Measurements from ENCODE around the gene MACROH2A2. TPM values are rescaled to one million over a fixed set of nuclear protein-coding genes. Genes with fewer than 3 reads are reported as not detected.

Gene MACROH2A2
- total and polyA plus RNA-seq, 2 experiments from 2014 or later, result 11.6 to 16.2 TPM

DNA sequence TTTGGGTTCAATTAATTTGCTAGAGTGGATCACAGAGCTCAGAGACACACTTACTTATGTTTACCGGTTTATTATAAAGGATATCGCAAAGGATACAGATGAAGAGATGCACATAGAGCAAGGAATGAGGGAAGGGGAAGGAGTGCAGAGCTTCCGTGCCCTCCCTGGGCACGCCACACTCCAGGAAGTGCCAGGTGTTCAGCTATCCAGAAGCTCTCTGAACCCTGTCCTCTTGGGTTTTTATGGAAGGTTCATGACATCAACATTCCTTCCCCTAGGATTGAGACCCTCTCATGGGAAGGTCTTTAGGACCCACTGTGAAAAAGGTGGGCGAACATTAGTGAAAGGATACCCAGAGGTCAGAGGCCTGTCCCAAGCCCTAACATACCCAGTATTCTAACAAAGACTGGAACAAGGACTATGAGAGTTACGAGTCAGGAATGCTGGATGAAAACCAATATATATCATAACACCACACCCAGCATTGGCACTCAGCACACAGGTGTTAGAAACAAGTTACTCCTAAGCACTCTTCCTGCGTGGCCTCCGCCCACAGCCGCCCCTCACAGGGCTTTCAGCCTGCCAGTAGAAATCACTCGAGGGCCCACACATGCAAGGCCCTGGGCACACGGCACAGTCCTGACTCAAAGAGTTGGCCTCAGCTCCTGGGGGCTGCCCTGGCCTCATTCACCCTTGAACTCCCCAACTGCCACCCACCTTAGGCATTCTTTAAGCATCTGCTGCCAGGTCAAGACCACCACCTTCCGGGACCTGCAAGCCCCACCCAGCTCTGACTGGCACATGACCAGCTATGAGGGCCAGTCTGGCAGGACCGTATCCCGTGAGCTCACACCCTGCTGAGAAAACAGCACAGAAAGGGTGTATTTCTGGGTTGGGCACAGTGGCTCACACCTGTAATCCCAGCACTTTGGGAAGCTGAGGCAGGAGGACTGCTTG lies 85.6 kb downstream of the MACROH2A2 start:
- H4K20me1 ChIP-seq (replicated peaks; ENCODE audit: insufficient read depth), result no peaks in the 10 kb centered on the region
- peaks cover 4% of the 10 kb centered on the region; the same call in 1 of the 2 replicates for H3K4me1 ChIP-seq (ENCODE audit: insufficient read depth)
- Mint-ChIP-seq H3K4me3 (no peak overlapping the region), H3K9me3 (no peaks in the 10 kb centered on the region), H3K36me3 (ENCODE audit: low read depth) (peaks cover 3% of the 10 kb centered on the region; the same call in 2 of the 3 replicates), H3K4me1 (peaks cover 1% of the 10 kb centered on the region), H3K27me3 (ENCODE audit: insufficient read depth, low read depth, poor library complexity) (peaks cover 17% of the 10 kb centered on the region), H3K27ac (no peak overlapping the region)
- no peak overlapping the region for H2AFZ ChIP-seq
- no peak overlapping the region for H3K4me3 ChIP-seq
- H3K27me3 ChIP-seq (ENCODE audit: insufficient read depth), result peaks cover 12% of the 10 kb centered on the region; the same call in 1 of the 2 replicates
- H3K79me2 ChIP-seq (replicated peaks; ENCODE audit: insufficient read depth), result no peaks in the 10 kb centered on the region
- peaks cover 2% of the 10 kb centered on the region; the same call in 1 of the 2 replicates for H3F3A ChIP-seq (replicated peaks; ENCODE audit: low read depth)
- DNase-seq (ENCODE audit: low spot score), result no peak
- no peaks in the 10 kb centered on the region for H3K9me2 ChIP-seq (ENCODE audit: insufficient read depth)
- TF ChIP-seq, protein P1, sequence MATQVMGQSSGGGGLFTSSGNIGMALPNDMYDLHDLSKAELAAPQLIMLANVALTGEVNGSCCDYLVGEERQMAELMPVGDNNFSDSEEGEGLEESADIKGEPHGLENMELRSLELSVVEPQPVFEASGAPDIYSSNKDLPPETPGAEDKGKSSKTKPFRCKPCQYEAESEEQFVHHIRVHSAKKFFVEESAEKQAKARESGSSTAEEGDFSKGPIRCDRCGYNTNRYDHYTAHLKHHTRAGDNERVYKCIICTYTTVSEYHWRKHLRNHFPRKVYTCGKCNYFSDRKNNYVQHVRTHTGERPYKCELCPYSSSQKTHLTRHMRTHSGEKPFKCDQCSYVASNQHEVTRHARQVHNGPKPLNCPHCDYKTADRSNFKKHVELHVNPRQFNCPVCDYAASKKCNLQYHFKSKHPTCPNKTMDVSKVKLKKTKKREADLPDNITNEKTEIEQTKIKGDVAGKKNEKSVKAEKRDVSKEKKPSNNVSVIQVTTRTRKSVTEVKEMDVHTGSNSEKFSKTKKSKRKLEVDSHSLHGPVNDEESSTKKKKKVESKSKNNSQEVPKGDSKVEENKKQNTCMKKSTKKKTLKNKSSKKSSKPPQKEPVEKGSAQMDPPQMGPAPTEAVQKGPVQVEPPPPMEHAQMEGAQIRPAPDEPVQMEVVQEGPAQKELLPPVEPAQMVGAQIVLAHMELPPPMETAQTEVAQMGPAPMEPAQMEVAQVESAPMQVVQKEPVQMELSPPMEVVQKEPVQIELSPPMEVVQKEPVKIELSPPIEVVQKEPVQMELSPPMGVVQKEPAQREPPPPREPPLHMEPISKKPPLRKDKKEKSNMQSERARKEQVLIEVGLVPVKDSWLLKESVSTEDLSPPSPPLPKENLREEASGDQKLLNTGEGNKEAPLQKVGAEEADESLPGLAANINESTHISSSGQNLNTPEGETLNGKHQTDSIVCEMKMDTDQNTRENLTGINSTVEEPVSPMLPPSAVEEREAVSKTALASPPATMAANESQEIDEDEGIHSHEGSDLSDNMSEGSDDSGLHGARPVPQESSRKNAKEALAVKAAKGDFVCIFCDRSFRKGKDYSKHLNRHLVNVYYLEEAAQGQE (IDR thresholded peaks at IDR 0.05; ENCODE audit: unreplicated experiment), result no peak
- no peak for TF ChIP-seq STAT1 (IDR thresholded peaks at IDR 0.05; ENCODE audit: unreplicated experiment)
- no peak for TF ChIP-seq ZNF331 (CRISPR knock-in tag; IDR thresholded peaks at IDR 0.05; ENCODE audit: low read depth)
- TF ChIP-seq, protein P2, sequence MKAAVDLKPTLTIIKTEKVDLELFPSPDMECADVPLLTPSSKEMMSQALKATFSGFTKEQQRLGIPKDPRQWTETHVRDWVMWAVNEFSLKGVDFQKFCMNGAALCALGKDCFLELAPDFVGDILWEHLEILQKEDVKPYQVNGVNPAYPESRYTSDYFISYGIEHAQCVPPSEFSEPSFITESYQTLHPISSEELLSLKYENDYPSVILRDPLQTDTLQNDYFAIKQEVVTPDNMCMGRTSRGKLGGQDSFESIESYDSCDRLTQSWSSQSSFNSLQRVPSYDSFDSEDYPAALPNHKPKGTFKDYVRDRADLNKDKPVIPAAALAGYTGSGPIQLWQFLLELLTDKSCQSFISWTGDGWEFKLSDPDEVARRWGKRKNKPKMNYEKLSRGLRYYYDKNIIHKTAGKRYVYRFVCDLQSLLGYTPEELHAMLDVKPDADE (IDR thresholded peaks at IDR 0.05), result no peak
- no peak for TF ChIP-seq EZH2 (IDR thresholded peaks at IDR 0.05; ENCODE audit: low read depth, unreplicated experiment)
- TF ChIP-seq CREB1 (CRISPR knock-in tag; IDR thresholded peaks at IDR 0.05; ENCODE audit: low read depth), result no peak
- TF ChIP-seq NANOG (IDR thresholded peaks at IDR 0.05; ENCODE audit: borderline replicate concordance), result no peak
- TF ChIP-seq, protein P3, sequence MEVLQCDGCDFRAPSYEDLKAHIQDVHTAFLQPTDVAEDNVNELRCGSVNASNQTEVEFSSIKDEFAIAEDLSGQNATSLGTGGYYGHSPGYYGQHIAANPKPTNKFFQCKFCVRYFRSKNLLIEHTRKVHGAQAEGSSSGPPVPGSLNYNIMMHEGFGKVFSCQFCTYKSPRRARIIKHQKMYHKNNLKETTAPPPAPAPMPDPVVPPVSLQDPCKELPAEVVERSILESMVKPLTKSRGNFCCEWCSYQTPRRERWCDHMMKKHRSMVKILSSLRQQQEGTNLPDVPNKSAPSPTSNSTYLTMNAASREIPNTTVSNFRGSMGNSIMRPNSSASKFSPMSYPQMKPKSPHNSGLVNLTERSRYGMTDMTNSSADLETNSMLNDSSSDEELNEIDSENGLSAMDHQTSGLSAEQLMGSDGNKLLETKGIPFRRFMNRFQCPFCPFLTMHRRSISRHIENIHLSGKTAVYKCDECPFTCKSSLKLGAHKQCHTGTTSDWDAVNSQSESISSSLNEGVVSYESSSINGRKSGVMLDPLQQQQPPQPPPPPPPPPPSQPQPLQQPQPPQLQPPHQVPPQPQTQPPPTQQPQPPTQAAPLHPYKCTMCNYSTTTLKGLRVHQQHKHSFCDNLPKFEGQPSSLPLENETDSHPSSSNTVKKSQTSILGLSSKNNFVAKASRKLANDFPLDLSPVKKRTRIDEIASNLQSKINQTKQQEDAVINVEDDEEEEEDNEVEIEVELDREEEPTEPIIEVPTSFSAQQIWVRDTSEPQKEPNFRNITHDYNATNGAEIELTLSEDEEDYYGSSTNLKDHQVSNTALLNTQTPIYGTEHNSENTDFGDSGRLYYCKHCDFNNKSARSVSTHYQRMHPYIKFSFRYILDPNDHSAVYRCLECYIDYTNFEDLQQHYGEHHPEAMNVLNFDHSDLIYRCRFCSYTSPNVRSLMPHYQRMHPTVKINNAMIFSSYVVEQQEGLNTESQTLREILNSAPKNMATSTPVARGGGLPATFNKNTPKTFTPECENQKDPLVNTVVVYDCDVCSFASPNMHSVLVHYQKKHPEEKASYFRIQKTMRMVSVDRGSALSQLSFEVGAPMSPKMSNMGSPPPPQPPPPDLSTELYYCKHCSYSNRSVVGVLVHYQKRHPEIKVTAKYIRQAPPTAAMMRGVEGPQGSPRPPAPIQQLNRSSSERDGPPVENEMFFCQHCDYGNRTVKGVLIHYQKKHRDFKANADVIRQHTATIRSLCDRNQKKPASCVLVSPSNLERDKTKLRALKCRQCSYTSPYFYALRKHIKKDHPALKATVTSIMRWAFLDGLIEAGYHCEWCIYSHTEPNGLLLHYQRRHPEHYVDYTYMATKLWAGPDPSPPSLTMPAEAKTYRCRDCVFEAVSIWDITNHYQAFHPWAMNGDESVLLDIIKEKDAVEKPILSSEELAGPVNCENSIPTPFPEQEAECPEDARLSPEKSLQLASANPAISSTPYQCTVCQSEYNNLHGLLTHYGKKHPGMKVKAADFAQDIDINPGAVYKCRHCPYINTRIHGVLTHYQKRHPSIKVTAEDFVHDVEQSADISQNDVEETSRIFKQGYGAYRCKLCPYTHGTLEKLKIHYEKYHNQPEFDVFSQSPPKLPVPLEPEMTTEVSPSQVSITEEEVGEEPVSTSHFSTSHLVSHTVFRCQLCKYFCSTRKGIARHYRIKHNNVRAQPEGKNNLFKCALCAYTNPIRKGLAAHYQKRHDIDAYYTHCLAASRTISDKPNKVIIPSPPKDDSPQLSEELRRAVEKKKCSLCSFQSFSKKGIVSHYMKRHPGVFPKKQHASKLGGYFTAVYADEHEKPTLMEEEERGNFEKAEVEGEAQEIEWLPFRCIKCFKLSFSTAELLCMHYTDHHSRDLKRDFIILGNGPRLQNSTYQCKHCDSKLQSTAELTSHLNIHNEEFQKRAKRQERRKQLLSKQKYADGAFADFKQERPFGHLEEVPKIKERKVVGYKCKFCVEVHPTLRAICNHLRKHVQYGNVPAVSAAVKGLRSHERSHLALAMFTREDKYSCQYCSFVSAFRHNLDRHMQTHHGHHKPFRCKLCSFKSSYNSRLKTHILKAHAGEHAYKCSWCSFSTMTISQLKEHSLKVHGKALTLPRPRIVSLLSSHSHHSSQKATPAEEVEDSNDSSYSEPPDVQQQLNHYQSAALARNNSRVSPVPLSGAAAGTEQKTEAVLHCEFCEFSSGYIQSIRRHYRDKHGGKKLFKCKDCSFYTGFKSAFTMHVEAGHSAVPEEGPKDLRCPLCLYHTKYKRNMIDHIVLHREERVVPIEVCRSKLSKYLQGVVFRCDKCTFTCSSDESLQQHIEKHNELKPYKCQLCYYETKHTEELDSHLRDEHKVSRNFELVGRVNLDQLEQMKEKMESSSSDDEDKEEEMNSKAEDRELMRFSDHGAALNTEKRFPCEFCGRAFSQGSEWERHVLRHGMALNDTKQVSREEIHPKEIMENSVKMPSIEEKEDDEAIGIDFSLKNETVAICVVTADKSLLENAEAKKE (CRISPR knock-in tag; IDR thresholded peaks at IDR 0.05), result no peak
- TF ChIP-seq EZH2phosphoT487 (IDR thresholded peaks at IDR 0.05; ENCODE audit: unreplicated experiment), result no peak
- TF ChIP-seq, protein P4, sequence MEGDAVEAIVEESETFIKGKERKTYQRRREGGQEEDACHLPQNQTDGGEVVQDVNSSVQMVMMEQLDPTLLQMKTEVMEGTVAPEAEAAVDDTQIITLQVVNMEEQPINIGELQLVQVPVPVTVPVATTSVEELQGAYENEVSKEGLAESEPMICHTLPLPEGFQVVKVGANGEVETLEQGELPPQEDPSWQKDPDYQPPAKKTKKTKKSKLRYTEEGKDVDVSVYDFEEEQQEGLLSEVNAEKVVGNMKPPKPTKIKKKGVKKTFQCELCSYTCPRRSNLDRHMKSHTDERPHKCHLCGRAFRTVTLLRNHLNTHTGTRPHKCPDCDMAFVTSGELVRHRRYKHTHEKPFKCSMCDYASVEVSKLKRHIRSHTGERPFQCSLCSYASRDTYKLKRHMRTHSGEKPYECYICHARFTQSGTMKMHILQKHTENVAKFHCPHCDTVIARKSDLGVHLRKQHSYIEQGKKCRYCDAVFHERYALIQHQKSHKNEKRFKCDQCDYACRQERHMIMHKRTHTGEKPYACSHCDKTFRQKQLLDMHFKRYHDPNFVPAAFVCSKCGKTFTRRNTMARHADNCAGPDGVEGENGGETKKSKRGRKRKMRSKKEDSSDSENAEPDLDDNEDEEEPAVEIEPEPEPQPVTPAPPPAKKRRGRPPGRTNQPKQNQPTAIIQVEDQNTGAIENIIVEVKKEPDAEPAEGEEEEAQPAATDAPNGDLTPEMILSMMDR (conservative IDR thresholded peaks at IDR 0.05; ENCODE audit: low read depth in 2 of 2), result no peak
- TF ChIP-seq JUNB (IDR thresholded peaks at IDR 0.05; ENCODE audit: unreplicated experiment), result no peak
- no peak for TF ChIP-seq POLR2AphosphoS5 (IDR thresholded peaks at IDR 0.05; ENCODE audit: low read depth)
- TF ChIP-seq ZNF114 (CRISPR knock-in tag; IDR thresholded peaks at IDR 0.05), result no peak
- H3K4me2 ChIP-seq, result no peak overlapping the region
- no peak overlapping the region for H3K27ac ChIP-seq (ENCODE audit: low read depth)
- no peaks in the 10 kb centered on the region for H3K36me3 ChIP-seq (ENCODE audit: insufficient read depth)
- no peak for ATAC-seq

Data from GM23338 (cell line).